ENCODE measurements around the gene NAMPT.
"Not testable (repeated sequence)": the region's sequence is repeated elsewhere in the genome, so short reads cannot be mapped to it uniquely, and the experiment has no call there.

The NAMPT gene

DNA sequence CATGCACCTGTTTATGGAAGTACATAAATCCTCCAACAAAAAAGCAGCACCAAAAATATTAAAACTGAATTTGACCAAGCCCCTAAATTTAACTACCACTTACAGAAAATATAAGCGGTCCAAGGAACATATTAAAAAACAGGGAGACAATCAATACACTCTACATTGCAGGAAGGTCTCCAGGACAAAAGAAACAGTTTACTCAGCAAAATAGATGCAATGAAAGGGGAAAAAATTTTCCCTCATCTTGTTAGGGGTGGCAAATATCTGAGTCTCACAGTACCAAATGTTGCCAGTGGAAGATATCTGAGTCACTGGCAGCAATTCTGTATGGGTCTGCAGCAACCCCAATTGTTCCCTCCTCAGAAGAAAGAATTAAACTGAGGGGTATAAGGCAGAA, 50.4 kb downstream of the NAMPT start:
- no peak for DNase-seq (ENCODE audit: low read depth in 1 of 2, low spot score in 1 of 2)

DNA sequence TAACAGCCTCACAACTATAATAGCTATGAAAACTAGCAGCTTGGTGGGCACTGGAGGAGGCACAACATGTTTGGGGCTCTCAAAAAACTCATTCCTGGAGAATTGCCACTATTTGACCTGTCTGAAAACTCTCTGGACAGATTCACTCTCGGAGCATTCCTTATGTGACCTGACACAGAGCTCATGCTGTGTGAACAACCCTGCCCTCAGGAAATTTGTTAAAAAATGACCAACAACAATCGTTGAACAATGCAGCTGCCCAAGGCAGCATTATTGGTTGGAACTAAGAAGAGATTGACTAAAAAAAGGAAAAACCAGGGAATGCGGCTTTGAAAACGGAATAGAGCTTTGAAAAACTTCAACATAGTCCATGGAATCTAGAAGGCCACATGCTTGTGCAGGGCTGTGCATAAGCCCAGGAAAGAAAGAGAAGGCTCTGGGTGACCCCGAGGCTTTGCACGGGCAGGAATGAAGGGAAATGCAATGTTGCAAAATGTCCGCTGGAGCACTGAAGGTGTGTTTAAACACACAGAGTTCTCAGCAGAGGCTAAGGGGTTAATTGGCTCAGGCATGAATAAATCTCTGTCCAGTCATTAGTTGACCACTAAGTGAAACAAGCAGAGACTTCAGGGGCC, 52.8 kb downstream of the NAMPT start:
- no peak for DNase-seq (ENCODE audit: low read depth in 1 of 2, low spot score in 1 of 2)

DNA sequence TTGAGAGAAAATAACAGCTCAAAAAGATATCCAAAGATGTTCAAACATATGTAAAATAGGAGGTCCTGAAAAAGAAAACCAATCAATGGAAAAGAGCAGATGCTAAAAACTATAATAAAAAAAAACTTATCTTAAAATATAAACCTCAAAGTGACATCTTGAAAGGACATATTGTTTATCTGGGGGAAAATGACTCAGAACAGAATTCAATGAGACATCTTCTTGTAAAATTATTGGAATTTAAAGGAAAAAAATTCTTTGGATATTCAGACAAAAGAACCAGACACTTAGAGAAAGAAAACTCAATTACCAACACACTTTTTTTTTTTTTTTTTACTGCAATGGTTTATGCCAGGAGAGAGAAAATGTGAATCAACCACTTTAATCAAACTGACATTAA, 58.9 kb downstream of the NAMPT start:
- DNase-seq (ENCODE audit: low read depth in 1 of 2, low spot score in 1 of 2): no peak

DNA sequence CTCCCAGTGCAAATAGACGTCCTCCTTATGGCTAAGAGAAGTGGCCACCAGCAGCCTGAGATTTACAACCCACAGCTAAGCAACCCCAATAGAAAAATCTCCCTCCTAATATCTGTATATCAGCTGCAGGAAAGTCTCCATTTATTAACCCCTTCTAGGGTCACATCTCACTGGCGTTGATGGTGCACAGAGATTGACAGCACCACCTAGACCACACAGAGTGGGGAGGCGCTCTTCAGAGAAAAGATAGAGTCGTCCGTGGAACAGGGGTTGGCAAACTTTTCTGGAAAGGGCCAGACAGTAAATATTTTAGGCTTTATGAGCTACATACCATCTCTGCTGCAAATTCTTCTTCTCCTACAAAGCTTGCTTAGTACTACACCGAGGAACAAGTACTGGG, 60.0 kb downstream of the NAMPT start:
- no peak for DNase-seq (ENCODE audit: low read depth in 1 of 2, low spot score in 1 of 2)

DNA sequence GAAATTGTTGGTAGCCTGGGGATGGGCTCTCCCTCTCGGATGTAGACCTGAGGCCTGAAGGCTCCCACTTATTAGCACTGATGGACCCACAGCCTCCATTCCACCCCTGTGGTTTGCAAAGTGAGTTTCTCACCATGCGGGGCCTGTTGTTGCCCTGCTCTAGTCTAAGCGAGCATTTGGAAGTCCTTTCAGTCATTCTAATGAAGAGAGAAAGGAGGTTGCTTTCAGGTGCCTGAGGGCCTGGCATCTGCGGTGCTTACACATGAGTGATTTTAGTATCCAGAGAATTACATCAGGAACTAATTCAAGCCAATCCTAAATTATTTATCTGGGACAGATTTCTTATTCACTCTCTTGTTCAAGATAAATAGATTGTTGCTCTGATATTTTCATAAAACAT, 61.6 kb downstream of the NAMPT start:
- DNase-seq (ENCODE audit: low read depth in 1 of 2, low spot score in 1 of 2): no peak

DNA sequence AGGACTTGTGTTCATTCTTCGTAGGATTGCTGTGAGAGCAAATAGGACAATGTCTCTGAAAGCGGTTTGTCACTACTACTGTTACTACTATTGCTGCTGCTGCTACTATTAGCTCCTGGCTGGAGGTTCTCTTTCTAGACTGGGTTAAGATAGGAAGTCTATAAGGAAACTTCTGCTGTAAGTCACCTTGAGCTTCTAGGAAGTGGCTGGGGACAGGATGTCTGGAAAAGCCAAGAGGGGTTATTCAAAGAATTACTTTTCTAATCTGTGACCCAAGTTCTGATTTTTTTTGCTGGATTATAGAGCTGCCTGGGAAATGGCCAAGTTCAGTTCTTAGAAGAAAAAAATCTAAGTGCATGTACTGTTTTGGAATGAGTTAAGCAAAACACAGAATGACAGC, 62.2 kb downstream of the NAMPT start:
- DNase-seq (ENCODE audit: low read depth in 1 of 2, low spot score in 1 of 2): no peak

DNA sequence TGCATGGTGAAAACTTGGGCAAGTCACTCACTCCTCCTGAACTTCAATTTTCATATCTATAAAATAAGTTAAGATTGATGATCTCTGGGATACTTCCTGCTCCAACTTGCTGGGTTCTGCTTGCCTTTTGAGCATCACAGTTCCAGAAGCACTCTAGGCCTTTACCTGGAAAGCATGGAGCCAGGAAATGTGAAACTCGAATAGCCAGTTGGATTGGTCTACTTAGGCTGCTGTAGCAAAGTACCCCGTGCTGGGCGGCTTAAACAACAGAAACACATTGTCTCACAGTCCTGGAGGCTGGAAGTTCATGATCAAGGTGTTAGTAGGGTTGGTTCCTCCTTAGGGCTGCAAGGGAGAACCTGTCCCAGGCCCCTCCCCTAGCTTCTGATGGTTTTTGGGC, 64.5 kb downstream of the NAMPT start:
- no peak for DNase-seq (ENCODE audit: low read depth in 1 of 2, low spot score in 1 of 2)

DNA sequence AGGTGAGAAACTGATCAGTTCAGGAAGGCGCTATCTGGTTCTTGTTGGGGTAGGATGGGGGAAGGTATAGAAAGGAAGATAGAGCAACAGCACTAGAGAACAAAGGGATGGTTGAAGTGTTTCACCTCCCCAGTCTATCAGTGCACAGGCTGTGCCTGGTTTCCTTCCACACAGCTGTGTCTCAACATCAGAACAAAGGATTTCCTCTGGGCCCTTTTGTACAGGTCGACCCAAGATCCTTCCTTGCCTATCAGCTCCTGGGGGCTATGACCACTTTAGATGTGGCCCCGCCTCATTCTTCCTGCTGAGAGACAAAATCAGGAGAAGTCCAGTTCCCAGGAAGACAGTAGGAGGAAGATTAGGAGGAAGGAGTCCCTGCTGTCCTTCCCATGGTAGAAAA, 65.6 kb downstream of the NAMPT start:
- no peak for DNase-seq (ENCODE audit: low read depth in 1 of 2, low spot score in 1 of 2)

DNA sequence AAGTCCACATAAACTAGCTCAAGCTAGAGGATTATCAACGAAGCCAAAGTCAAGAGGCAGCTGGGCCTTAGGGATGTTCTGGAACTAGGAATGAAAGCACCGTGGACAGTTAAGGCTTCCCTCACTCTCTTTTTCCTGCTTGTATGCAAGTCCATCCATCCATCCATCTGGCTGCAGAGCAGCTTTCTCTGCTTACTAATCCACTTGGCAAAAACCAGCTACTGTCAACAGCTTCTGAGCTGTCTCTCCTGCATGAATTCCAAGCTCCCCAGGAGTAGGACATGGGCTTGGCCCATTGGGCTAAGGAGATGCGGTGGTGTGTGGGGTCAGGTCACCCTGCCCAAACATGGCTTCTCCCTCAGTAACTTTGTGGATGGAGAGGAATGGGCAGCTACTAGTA, 66.2 kb downstream of the NAMPT start:
- DNase-seq (ENCODE audit: low read depth in 1 of 2, low spot score in 1 of 2): no peak

DNA sequence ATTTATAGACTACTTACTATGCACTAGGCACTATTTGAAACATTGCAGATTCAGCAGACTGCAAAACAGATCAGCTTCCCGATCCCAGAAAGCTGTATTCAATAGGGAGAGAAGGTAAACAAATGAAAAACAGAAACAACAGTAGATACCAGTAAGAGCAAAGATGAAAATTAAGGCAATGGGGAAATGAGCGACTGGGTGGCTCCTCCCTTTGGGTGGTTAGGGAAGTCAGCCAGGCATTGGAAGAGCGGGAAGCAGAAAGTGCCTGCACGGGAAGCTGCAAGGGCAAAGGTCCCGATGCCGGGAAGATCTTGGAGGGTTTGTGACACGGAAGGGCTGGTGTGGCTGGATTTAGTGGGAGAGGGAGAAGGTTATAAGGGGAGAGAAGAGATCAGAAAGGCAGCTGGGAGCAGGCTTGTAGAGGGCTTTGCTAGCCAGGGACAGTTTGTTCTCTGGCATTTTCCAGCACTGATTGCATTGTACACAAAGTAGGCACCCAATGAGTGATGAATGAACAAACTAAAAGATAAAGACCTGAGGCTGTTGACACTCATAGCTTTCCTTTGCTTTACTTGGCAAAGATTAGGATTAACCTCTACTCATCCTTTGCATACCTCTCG, 67.8 kb downstream of the NAMPT start:
- DNase-seq (ENCODE audit: low read depth in 1 of 2, low spot score in 1 of 2): no peak

DNA sequence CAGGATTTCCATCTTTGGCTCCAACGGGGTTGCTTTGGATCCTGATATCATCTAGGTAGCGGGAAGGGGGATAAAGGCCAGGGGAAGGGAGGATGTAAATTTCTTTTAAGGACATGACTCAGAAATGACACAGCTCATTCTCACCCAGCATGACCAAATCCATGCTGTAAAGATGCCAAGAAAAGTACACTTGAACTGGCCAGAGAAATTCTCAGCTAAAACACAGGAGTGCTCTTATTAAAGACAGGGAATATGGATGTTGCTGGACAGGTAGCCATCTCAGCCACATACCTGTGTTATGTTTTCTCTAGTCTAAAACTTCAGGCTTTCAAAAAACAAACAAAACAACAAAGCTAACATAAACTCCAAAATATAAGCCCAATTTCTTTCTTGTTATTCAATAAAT, 68.3 kb downstream of the NAMPT start:
- DNase-seq (ENCODE audit: low read depth in 1 of 2, low spot score in 1 of 2): no peak

DNA sequence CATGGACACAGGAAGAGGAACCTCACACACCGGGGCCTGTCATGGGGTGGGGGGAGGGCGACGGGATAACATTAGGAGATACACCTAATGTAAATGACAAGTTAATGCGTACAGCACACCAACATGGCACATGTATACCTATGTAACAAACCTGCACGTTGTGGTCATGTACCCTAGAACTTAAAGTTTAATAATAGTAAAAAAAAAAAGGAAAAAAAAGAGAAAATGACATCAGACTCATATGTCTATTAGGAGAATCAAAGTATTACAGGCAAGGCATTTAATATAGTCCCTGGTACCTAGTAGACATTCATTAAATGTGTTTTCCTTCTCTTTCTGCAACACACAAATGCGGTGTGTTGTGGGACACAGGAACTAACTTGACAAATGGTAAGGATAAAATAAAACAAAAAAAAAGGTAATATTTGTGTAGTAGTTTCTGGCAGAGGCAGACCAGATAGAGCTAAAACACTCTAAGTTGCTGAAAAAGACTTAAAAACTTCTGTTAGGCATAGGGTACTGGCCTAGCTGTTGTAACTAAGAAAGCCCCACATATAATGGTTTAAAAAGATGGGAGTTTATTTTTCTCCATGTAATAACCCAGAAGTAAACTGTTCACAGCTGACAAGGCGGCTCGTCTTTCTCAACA, 68.8 kb downstream of the NAMPT start:
- no peak for DNase-seq (ENCODE audit: low read depth in 1 of 2, low spot score in 1 of 2)

DNA sequence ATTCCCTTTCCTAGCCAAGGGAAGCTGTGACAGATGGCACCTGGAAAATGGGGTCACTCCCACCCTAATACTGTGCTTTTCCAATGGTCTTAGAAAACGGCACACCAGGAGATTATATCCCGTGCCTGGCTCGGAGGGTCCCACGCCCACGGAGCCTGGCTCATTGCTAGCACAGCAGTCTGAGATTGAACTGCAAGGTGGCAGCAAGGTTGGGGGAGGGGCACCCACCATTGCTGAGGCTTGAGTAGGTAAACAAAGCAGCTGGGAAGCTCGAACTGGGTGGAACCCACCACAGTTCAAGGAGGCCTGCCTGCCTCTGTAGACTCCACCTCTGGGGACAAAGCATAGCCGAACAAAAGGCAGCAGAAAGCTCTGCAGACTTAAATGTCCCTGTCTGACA, 75.8 kb downstream of the NAMPT start:
- not testable (repeated sequence) for DNase-seq (ENCODE audit: low read depth in 1 of 2, low spot score in 1 of 2)

DNA sequence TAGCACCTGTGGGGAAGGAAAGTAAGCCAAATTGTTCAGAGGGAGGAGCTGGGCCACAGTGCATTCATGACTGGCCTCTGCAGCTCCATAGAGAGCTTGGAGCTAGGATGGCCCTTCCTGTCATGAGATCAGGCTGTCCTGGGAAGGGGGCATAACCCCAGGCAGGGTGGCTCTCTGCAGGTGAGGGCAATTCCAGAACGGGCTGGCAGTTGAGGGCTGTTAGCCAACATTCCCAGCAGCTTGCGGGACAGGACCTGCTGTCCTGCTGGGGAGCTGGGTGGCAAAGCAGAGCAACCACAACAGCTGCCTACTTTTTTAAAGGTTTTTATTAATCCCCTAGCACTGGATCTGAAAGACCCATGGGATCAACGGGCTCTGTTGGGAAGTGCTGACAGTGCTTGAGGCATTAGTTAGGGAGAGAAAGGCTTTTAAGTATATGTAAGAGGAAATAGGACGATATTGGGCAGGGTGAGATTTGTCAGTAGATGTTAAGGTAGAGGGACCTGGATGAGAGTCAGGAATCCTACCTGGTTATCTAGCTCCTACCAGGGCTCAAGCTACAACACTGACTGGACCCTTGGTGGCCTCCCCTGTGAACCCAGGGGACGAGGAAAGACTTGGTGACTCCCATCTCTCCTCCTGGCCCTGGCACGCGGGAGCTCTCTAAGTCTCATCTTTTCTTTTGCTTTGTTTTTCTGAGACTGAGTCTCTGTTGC, 77.8 kb downstream of the NAMPT start:
- DNase-seq (ENCODE audit: low read depth in 1 of 2, low spot score in 1 of 2): no peak

DNA sequence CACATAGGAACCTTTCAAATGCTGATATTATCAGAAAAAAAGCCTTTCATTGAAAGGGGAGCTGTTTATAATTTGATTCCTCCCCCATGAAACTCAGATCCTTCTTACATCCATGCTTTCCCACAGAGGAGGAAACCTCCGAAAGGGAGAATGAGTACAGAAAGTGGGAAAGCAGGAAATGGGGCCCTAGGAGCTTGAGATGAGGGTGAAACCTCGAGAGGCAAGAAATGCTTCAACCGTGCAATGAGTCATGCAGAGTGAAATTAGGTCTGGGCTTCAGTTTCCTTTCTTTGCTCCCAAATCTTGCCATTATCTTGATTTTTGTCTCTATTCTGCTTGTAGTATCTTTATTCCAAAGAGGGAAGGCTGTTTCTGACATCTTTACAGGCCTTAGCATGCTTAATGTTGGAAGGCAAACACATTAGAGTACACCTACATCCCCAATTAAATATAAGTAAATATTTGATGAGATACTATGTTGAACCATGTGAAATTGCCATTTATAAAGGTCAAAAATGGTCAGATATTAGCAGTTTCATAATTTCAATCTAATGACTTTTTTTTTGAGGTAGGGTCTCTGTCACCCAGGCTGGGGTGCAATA, 79.1 kb downstream of the NAMPT start:
- DNase-seq (ENCODE audit: low read depth in 1 of 2, low spot score in 1 of 2): no peak

DNA sequence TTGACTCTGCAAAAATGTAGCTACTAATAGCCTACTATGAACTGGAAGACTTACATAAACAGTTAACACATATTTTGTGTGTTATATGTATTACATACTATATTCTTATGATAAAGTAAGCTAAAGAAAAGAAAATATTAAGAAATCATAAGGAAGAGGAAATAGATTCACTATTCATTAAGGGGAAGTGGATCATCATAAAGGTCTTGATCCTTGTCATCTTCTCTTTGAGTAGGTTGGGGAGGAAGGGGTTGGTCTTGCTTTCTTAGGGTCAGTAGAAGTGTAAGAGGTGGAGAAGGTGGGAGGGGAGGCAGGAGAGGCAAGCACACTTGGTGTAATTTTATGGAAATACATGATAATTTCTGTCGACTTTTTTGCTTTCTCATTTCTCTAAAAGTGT, 81.3 kb downstream of the NAMPT start:
- no peak for DNase-seq (ENCODE audit: low read depth in 1 of 2, low spot score in 1 of 2)

DNA sequence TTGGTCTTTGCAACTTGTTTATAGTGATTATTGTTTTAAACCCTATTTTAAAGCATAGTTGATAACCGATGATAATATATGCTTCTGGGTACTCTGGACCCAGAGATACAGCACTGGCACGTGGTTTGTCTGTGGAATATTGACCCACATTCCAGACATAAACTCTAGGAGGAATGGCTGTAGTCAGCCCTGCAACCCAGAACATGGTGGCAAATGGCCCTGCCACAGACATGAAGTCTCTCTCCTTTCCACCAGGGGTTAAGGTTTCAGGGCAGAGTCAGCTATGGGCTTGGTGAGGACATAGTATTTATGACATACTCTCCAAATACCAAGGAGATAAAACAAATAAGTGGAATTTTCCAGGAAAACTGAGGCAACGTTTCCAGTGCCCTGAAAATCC, 83.6 kb downstream of the NAMPT start:
- DNase-seq (ENCODE audit: low read depth in 1 of 2, low spot score in 1 of 2): no peak

DNA sequence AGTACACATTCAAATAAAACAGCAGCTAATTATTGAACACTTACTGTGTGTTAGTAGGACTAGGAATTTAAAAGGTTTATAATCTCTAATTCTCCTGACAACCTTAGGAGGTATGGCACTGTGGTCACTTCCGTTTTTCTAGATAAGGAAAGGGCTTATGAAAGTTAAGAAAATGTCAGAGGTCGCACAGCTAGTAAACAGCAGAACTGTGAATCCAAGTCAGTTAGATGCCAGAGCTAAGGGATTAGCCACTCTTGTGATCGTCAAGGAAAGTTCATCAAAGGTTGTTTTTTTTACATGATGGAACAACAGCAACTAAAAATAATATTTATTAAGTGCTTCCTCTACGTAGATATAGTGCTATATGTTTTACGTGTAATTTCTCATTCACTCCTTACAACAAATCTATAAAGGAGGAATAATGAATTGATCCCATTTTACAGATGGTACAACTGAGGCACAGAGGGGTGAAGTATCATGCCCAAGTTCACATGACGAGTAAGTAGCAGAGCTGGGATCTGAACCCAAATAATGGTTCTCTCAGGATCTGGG, 84.9 kb downstream of the NAMPT start:
- no peak for DNase-seq (ENCODE audit: low read depth in 1 of 2, low spot score in 1 of 2)

DNA sequence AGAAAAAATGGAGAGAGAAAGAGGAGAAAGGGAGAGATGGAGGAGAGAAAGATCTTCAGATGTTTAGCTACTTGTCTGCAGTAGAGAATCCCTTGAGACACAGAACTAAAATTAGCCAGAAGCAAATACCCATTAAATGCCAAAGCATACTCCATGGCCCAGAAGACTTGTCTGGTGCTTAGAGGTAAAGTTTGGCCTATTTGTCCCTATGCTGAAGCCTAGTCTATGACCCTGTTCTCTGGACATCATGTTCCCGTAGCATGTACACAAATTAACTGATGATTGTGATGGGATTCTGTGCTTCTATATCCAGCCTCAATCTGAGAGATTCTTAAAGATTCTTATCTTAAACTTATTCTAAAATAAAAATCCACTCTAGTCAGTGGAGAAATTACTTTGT, 85.8 kb downstream of the NAMPT start:
- DNase-seq (ENCODE audit: low read depth in 1 of 2, low spot score in 1 of 2): no peak
